IPS-NIHi7 (cell line): Measurements from ENCODE around the gene FOXD4L6.
"Not testable (repeated sequence)": the region's sequence is repeated elsewhere in the genome, so short reads cannot be mapped to it uniquely, and the experiment has no call there.

Source experiments
- DNase-seq: peaks from one replicate; pipeline ENCODE4 v3.0.0; 2012; ENCODE audit warnings: mixed read lengths; ENCODE audit errors: extremely low spot score

FOXD4L6 gene

DNA sequence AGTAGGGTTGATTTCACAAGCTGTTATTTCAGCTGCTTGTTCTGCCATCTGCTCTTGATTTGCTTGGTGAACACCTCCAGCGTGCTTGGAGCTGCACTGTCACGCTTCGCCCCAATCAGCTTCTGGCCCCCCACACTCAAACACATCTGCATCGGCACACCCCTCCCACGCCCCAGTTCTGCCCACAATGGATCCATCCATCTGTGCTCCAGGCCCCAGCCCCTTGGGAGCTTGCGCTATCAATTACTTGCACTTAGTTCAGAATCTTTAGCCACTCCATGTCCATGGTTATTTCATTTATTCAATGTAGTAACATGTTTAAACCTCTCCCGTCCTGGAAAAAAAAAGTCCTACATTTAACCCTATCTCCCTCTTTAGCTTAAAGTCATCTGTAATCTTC is 28.0 kb downstream of the FOXD4L6 start:
- DNase-seq: not testable (repeated sequence)

DNA sequence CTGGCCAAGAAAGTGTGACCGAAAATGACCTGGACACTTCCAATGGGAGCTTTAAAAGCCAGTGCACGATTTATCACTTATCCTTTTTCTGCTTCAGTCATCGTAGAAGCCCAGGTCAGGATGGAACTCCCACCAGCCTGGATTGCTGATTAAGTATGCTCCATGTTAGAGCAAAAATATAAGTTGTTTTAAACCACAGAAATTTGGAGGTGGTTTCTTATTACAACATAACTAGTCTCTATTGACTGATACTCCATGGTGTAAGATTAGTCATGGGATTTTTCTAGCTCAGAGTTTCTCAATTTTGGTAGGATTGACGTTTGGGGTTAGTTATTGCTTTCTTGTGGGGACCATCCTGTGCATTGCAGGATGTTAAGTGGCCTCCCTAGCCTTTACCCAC is 29.7 kb downstream of the FOXD4L6 start:
- not testable (repeated sequence) for DNase-seq

GRCh38 chr9:41095060-41095459 is 33.4 kb downstream of the FOXD4L6 start:
- not testable (repeated sequence) for DNase-seq

DNA sequence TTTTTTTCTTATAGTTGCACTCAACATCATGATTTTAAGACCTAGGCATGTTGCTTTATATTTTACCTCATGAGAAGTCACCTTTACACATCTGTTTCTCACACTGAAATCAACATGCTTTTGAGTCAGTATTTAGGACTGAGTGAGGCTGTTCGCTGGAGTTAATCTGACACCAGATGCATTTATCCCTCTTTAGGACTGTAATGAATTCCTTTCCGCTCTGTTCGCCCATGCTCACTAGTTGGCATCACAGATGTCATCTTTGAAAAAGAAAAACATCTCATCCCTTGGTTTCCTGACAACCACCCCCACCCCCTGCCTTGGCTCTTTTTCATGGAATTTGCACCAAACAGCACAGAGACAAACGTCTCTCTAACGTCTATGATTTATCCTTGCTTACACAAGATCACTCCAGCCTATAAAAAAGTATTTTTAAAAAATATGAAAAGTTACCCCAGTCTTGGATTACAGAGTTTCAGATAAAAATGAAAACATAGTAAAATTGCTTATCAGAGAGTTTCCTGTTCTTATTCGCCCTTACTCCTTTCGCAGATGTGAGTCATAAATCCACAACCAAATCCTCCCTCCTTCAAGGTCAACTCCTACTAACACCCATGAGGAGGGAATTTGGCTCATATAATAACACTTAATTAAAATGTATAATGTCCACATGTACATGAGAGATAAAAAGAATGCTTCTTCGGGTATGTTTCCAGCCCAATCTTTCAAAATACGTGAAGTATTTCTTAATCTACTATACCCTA is 34.3 kb downstream of the FOXD4L6 start:
- not testable (repeated sequence) for DNase-seq

DNA sequence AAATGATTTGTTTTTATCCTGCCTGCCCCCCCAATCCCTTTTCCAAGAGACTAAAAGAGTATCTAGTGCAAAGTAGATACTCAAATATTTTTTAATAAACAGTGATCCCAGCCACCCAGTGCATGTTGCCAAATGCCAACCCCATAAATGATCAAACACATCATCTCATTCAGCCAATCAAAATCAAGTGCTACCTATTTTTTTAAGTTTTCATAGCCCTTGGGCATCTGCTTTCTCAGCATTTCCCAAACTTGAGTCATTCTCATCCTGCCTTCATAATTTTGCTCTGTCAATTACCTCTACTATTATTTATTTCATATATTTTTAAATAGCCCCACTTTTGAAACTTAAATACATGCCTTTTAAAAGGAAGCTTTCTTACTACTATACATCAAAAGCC is 37.6 kb downstream of the FOXD4L6 start:
- DNase-seq: not testable (repeated sequence)

DNA sequence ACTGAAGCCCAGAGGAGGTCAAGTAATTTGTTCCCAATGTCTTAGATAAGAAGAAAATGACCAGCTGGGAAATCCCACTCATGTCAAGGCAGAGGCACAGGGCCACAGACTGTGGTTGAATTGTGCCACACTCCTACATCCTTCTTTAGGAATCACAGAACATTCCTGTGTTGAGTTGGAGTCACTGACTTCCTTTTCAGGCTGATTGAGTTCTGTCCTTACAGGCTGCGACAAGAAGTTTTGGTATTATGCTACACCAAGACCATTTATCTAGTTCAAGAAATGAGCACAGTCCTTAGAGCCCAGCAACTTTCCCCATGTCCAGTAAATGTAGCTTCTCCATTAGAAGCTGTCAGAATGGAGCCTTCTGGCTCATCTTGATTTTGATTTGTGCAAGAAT is 38.1 kb downstream of the FOXD4L6 start:
- DNase-seq: not testable (repeated sequence)

DNA sequence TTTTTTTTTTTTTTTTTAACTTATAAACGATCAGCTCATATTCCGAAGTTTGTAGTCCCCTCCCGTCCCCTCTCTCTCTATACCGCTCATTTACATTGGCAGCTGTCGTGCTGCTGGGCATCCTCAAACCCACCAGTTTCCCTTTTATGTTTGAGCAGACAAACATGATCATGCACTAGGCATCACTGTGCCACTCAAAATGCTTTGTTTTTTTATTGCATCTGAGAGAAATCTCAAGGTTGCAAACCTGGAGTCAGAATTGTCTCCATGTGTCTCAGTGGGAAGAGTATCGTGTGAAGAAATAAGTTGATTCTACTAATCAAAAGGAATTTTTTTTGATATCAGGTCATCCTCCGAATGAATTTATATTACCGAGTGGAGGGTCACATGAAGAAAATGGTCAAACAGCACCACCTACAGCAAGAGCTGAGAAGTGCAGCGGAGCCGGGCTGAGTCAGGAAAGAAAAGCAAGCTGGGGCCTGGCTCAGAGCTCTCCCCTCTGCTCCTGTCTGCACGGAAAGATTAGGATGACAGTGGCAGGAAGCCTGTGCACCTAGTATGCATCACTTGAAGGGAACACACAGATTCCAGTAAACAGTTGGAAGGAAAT is 39.9 kb downstream of the FOXD4L6 start:
- DNase-seq: not testable (repeated sequence)

- not testable (repeated sequence) for DNase-seq
These were observed 40.6 kb downstream of the FOXD4L6 start for GRCh38 chr9:41087929-41088328.

GRCh38 chr9:41087157-41087780 is 41.2 kb downstream of the FOXD4L6 start:
- DNase-seq: peak; percentile 0

- not testable (repeated sequence) for DNase-seq
These were observed 41.8 kb downstream of the FOXD4L6 start for GRCh38 chr9:41086685-41087084.

- DNase-seq: not testable (repeated sequence)
These were observed 42.3 kb downstream of the FOXD4L6 start for GRCh38 chr9:41086215-41086614.

- not testable (repeated sequence) for DNase-seq
These were observed 46.1 kb downstream of the FOXD4L6 start for GRCh38 chr9:41082358-41082757.

DNA sequence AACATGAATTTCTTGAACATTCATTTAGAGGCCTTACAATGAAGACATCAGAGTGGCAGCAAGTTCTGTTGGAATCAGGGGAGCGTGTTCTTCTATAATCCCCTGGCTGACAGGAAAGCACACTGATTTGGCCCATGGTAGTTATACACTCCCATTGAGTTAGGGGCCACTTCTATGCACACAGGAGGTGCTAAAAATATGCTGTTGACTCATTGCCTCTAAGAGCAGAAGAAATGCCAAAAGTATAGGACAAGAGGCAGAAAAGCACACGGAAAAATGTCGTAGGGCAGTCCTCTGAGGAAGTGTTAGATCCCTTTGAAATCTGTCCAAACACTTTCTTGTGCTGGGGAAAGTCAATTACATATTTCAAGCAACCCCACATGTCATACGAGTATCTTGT is 49.0 kb downstream of the FOXD4L6 start:
- DNase-seq: not testable (repeated sequence)

- not testable (repeated sequence) for DNase-seq
These were observed 50.9 kb downstream of the FOXD4L6 start for GRCh38 chr9:41077586-41077985.
